ENCODE measurements around the gene FCHO1. TPM values are rescaled to one million over a fixed set of nuclear protein-coding genes. Genes with fewer than 3 reads are reported as not detected.

The FCHO1 gene
- total RNA-seq, 8 experiments from 2014 or later = 2.7 to 16.8 (median 11.9) TPM

DNA sequence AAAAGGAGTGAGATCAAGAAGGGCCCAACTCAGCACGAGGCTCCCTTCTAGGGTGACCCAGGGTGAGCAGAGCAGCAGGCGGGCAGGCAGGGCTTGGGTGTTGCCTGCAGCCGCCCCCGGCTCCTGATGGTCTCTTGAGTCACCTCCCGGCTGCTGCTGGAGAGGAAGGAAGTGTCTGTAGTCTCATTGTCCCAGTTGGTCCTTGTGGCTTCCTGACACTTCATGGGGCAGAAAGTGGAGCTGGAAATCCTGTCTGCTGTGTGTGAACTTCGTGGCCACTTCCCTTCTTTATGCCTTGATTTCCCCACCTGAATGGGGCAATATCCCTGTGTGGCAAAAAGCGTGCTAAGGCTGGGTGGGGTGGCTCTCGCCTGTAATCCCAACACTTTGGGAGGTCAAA is 29.5 kb upstream of the FCHO1 start:
- H3K4me3 ChIP-seq = no peak overlapping the region
- H3K4me1 ChIP-seq (replicated peaks in 1 of 2) = peaks cover 7 to 14% of the 10 kb centered on the region in 2 donors
- no peak overlapping the region for H3K27ac ChIP-seq
- ATAC-seq (replicated peaks in 6 of 8) = peak in 2 of 8 experiments; percentile 44 to 53
- WGBS, 10 experiments = 5 to 95% (median 80%) methylated on average over 1 to 3 of the region's 8 CpGs; no CpG with 5 or more reads in 3 of the 10 experiments
- in situ Hi-C loops (cut with MboI; ENCODE audit: low pct_unique_long_range_greater_than_20kb in 2 of 9, low sequenced_read_pairs in 9 of 9, unreplicated experiment in 9 of 9) = no loop called here

- Histone ChIP-seq H3K4me3 (no peak overlapping the region), H3K4me1 (replicated peaks in 1 of 2) (peaks cover 7 to 14% of the 10 kb centered on the region in 2 donors), H3K27ac (no peak overlapping the region)
- in situ Hi-C loops (cut with MboI; ENCODE audit: low pct_unique_long_range_greater_than_20kb in 2 of 9, low sequenced_read_pairs in 9 of 9, unreplicated experiment in 9 of 9) = no loop called here
- 59 to 100% (median 93%) methylated on average over 1 to 6 of the region's 12 CpGs; no CpG with 5 or more reads in 5 of the 10 experiments for WGBS, 10 experiments
- no peak for ATAC-seq (replicated peaks in 6 of 8)
Observed at GRCh38 chr19:17722655-17723240, 28.5 kb upstream of the FCHO1 start.

DNA sequence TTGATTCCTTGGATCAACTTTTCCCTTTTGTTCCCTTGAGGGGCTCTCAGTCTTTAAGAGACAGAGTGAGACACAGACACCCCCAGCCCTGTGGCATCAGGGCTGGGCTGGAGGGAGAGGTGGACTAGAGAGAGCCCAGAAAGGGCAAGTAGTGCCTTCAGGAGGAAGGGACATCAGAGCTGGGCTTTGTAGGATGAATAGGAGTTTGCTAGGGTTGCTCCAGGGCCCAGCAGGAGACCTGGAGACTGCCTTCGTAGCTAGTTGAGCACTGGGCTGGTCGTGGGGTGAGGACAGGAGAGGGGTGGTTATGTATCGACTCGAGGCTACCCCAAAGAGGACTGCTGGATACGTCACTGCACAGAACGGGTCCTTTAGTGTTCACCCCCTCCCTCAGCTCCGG is 26.6 kb upstream of the FCHO1 start:
- WGBS, 10 experiments = 80 to 100% (median 90%) methylated on average over 1 to 3 of the region's 7 CpGs; no CpG with 5 or more reads in 5 of the 10 experiments
- Histone ChIP-seq H3K4me1 (replicated peaks in 1 of 2) (peaks cover 7 to 9% of the 10 kb centered on the region in 2 donors), H3K4me3 (no peak overlapping the region), H3K27ac (no peak overlapping the region)
- ATAC-seq (replicated peaks in 6 of 8) = peak in 1 of 8 experiments; percentile 5
- in situ Hi-C loops (cut with MboI; ENCODE audit: low pct_unique_long_range_greater_than_20kb in 2 of 9, low sequenced_read_pairs in 9 of 9, unreplicated experiment in 9 of 9) = no loop called here

GRCh38 chr19:17725422-17726078 is 25.7 kb upstream of the FCHO1 start:
- peak in 6 of 8 experiments; percentile 21 to 30 (median 28) for ATAC-seq (replicated peaks in 6 of 8)
- WGBS, 10 experiments = 80 to 100% (median 90%) methylated on average over 1 to 2 of the region's 21 CpGs; no CpG with 5 or more reads in 6 of the 10 experiments
- in situ Hi-C loops (cut with MboI; ENCODE audit: low pct_unique_long_range_greater_than_20kb in 2 of 9, low sequenced_read_pairs in 9 of 9, unreplicated experiment in 9 of 9) = no loop called here
- no peak overlapping the region for H3K27ac ChIP-seq
- no peak overlapping the region for H3K4me3 ChIP-seq
- H3K4me1 ChIP-seq (replicated peaks in 1 of 2) = peaks cover 4 to 5% of the 10 kb centered on the region in 2 donors

GRCh38 chr19:17726136-17726741 is 25.0 kb upstream of the FCHO1 start:
- H3K4me3 ChIP-seq = no peak overlapping the region
- in situ Hi-C loops (cut with MboI; ENCODE audit: low pct_unique_long_range_greater_than_20kb in 2 of 9, low sequenced_read_pairs in 9 of 9, unreplicated experiment in 9 of 9) = no loop called here
- no peak overlapping the region for H3K27ac ChIP-seq
- no peaks in the 10 kb centered on the region for H3K4me1 ChIP-seq (replicated peaks in 1 of 2)
- ATAC-seq (replicated peaks in 6 of 8) = peak in 4 of 8 experiments; percentile 4 to 22 (median 14)
- WGBS, 10 experiments = 60 to 100% (median 95%) methylated on average over 1 to 8 of the region's 59 CpGs; no CpG with 5 or more reads in 6 of the 10 experiments

DNA sequence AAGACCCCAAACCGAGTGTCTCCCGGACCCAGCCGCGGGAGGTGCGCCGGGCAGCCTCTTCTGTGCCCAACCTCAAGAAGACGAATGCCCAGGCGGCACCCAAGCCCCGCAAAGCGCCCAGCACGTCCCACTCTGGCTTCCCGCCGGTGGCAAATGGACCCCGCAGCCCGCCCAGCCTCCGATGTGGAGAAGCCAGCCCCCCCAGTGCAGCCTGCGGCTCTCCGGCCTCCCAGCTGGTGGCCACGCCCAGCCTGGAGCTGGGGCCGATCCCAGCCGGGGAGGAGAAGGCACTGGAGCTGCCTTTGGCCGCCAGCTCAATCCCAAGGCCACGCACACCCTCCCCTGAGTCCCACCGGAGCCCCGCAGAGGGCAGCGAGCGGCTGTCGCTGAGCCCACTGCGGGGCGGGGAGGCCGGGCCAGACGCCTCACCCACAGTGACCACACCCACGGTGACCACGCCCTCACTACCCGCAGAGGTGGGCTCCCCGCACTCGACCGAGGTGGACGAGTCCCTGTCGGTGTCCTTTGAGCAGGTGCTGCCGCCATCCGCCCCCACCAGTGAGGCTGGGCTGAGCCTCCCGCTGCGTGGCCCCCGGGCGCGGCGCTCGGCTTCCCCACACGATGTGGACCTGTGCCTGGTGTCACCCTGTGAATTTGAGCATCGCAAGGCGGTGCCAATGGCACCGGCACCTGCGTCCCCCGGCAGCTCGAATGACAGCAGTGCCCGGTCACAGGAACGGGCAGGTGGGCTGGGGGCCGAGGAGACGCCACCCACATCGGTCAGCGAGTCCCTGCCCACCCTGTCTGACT is 24.1 kb upstream of the FCHO1 start:
- Histone ChIP-seq H3K4me1 (replicated peaks in 1 of 2) (no peaks in the 10 kb centered on the region), H3K27ac (no peak overlapping the region), H3K4me3 (no peak overlapping the region)
- peak in 6 of 8 experiments; percentile 12 to 53 (median 21) for ATAC-seq (replicated peaks in 6 of 8)
- in situ Hi-C loops (cut with MboI; ENCODE audit: low pct_unique_long_range_greater_than_20kb in 2 of 9, low sequenced_read_pairs in 9 of 9, unreplicated experiment in 9 of 9) = no loop called here
- 90% methylated on average over 4 of the region's 62 CpGs; no CpG with 5 or more reads in 9 of the 10 experiments for WGBS, 10 experiments

GRCh38 chr19:17727843-17728242 is 23.4 kb upstream of the FCHO1 start:
- ATAC-seq (replicated peaks in 6 of 8) = peak in 2 of 8 experiments; percentile 2 to 6
- Histone ChIP-seq H3K27ac (no peak overlapping the region), H3K4me1 (replicated peaks in 1 of 2) (no peaks in the 10 kb centered on the region), H3K4me3 (no peak overlapping the region)
- 91% methylated on average over 4 of the region's 19 CpGs; no CpG with 5 or more reads in 9 of the 10 experiments for WGBS, 10 experiments
- in situ Hi-C loops (cut with MboI; ENCODE audit: low pct_unique_long_range_greater_than_20kb in 2 of 9, low sequenced_read_pairs in 9 of 9, unreplicated experiment in 9 of 9) = no loop called here

DNA sequence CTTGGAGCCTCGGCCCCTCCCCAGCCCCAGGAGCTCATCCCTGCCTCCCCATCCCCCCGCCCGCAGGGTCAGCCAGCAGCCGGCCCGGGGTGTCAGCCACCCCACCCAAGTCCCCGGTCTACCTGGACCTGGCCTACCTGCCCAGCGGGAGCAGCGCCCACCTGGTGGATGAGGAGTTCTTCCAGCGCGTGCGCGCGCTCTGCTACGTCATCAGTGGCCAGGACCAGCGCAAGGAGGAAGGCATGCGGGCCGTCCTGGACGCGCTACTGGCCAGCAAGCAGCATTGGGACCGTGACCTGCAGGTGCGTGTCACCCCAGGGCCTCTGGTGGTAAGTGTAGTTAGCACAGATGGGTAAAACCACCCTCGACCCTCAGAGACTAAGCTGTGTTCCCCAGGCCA is 18.1 kb upstream of the FCHO1 start:
- no peak overlapping the region for H3K4me3 ChIP-seq
- H3K4me1 ChIP-seq (replicated peaks in 1 of 2) = no peaks in the 10 kb centered on the region
- in situ Hi-C loops (cut with MboI; ENCODE audit: low pct_unique_long_range_greater_than_20kb in 2 of 9, low sequenced_read_pairs in 9 of 9, unreplicated experiment in 9 of 9) = no loop called here
- 98 to 100% (median 98%) methylated on average over 5 to 14 of the region's 22 CpGs; no CpG with 5 or more reads in 7 of the 10 experiments for WGBS, 10 experiments
- no peak overlapping the region for H3K27ac ChIP-seq
- no peak for ATAC-seq (replicated peaks in 6 of 8)

DNA sequence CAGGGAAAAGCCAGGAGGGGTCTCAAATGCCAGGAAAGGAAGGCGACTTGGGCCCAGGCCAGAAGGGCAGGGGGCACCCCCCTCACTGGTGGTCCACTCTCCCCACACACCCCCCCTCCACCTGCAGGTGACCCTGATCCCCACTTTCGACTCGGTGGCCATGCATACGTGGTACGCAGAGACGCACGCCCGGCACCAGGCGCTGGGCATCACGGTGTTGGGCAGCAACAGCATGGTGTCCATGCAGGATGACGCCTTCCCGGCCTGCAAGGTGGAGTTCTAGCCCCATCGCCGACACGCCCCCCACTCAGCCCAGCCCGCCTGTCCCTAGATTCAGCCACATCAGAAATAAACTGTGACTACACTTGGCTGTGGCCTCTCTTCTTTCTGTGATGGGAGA is 17.1 kb upstream of the FCHO1 start:
- WGBS, 10 experiments = 93 to 100% methylated on average over 1 to 12 of the region's 16 CpGs; no CpG with 5 or more reads in 8 of the 10 experiments
- peaks cover 2% of the 10 kb centered on the region in 2 donors for H3K4me1 ChIP-seq (replicated peaks in 1 of 2)

DNA sequence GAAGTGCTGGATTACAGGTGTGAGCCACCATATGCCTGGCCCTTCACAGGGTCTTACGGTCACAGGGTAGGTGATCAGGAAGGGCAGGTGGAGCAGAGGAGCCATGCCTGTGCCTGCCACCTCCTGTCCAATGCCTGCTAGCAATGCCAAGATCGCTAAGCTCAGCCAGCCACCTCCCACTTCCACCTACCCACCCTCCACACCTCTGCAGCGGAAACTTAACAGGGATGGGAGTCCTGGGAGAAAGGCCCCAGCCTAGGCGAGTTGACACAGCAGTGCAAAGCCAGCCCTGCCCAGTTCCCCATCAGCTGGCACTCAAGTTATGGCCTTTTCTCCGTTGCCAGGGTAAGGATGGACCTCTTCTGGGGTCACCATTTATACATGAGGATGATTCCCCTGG is 15.9 kb upstream of the FCHO1 start:
- peaks cover 2 to 7% of the 10 kb centered on the region in 2 donors for H3K4me1 ChIP-seq (replicated peaks in 1 of 2)
- H3K4me3 ChIP-seq = no peak overlapping the region
- in situ Hi-C loops (cut with MboI; ENCODE audit: low pct_unique_long_range_greater_than_20kb in 2 of 9, low sequenced_read_pairs in 9 of 9, unreplicated experiment in 9 of 9) = no loop called here
- no peak overlapping the region for H3K27ac ChIP-seq
- 80 to 100% (median 92%) methylated on average over 1 of the region's 5 CpGs; no CpG with 5 or more reads in 6 of the 10 experiments for WGBS, 10 experiments
- ATAC-seq (replicated peaks in 6 of 8) = no peak

More for the DNA sequence above, 17.1 kb upstream of the FCHO1 start:
- no peak overlapping the region for H3K4me3 ChIP-seq
- H3K27ac ChIP-seq = no peak overlapping the region
- in situ Hi-C loops (cut with MboI; ENCODE audit: low pct_unique_long_range_greater_than_20kb in 2 of 9, low sequenced_read_pairs in 9 of 9, unreplicated experiment in 9 of 9) = no loop called here
- no peak for ATAC-seq (replicated peaks in 6 of 8)

GRCh38 chr19:17737690-17738153 is 13.6 kb upstream of the FCHO1 start:
- in situ Hi-C loops (cut with MboI; ENCODE audit: low pct_unique_long_range_greater_than_20kb in 2 of 9, low sequenced_read_pairs in 9 of 9, unreplicated experiment in 9 of 9) = no loop called here
- peaks cover 2 to 7% of the 10 kb centered on the region in 2 donors for H3K4me1 ChIP-seq (replicated peaks in 1 of 2)
- H3K4me3 ChIP-seq = no peak overlapping the region
- ATAC-seq (replicated peaks in 6 of 8) = peak in 4 of 8 experiments; percentile 22 to 74 (median 42)
- 20 to 100% (median 72%) methylated on average over 1 to 7 of the region's 7 CpGs; no CpG with 5 or more reads in 4 of the 10 experiments for WGBS, 10 experiments
- no peak overlapping the region for H3K27ac ChIP-seq

- no peak overlapping the region for H3K4me3 ChIP-seq
- H3K4me1 ChIP-seq (replicated peaks in 1 of 2) = peaks cover 2 to 7% of the 10 kb centered on the region in 2 donors
- in situ Hi-C loops (cut with MboI; ENCODE audit: low pct_unique_long_range_greater_than_20kb in 2 of 9, low sequenced_read_pairs in 9 of 9, unreplicated experiment in 9 of 9) = no loop called here
- ATAC-seq (replicated peaks in 6 of 8) = peak in 5 of 8 experiments; percentile 39 to 77 (median 62)
- 83 to 100% (median 92%) methylated on average over 1 to 8 of the region's 18 CpGs; no CpG with 5 or more reads in 6 of the 10 experiments for WGBS, 10 experiments
- H3K27ac ChIP-seq = peak overlapping the region; percentile 43 to 57
Observed at GRCh38 chr19:17739121-17739875, 12.0 kb upstream of the FCHO1 start.

Measured in motor neuron (in vitro differentiated cells).